Diencephalon (tissue), 1 donor: ENCODE measurements around the gene TRIM5. TPM values are rescaled to one million over a fixed set of nuclear protein-coding genes. Genes with fewer than 3 reads are reported as not detected.

Source experiments
- total RNA-seq: library from RNA; depleted of rRNA; stranded (reverse); fragments of >200 nt; gene quantifications from one replicate; pipeline ENCODE4 v1.2.3, GENCODE V29; 2014

TRIM5 gene, protein sequence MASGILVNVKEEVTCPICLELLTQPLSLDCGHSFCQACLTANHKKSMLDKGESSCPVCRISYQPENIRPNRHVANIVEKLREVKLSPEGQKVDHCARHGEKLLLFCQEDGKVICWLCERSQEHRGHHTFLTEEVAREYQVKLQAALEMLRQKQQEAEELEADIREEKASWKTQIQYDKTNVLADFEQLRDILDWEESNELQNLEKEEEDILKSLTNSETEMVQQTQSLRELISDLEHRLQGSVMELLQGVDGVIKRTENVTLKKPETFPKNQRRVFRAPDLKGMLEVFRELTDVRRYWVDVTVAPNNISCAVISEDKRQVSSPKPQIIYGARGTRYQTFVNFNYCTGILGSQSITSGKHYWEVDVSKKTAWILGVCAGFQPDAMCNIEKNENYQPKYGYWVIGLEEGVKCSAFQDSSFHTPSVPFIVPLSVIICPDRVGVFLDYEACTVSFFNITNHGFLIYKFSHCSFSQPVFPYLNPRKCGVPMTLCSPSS
- total RNA-seq: 7.6 TPM

GRCh38 chr11:5684646-5685362, at the start of gene TRIM5:
Gene TRIM5, minus strand, starts transcription at chr11:5685074. Its CDS starts 4,897 bp downstream, at chr11:5680177.

DNA sequence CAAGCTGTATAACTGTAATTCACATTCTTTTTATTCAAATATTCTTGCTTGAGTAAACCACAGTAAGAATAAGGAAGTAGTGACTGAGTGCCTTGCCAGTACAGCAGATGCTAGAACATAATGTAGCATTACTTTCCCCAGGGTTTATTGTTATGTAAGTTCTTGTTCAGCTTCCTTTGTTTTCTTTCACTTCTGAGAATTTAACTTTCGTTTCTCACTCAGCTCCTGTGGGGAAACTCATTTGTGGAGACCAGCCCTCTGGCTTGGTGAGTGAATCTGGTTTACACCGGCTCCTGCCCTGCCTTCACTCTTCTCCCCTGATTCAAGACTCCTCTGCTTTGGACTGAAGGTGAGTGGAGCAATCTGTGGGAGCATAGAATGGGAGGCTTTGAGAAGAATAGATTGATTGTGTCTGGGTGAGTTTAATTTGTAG, 4.7 kb upstream of the TRIM5 start, which contains the start of gene TRIM22:
TRIM22 (plus strand) TSS at position 240 of the 433 bp plus-strand sequence. CDS start 6,443 bp downstream, outside the sequence.

DNA sequence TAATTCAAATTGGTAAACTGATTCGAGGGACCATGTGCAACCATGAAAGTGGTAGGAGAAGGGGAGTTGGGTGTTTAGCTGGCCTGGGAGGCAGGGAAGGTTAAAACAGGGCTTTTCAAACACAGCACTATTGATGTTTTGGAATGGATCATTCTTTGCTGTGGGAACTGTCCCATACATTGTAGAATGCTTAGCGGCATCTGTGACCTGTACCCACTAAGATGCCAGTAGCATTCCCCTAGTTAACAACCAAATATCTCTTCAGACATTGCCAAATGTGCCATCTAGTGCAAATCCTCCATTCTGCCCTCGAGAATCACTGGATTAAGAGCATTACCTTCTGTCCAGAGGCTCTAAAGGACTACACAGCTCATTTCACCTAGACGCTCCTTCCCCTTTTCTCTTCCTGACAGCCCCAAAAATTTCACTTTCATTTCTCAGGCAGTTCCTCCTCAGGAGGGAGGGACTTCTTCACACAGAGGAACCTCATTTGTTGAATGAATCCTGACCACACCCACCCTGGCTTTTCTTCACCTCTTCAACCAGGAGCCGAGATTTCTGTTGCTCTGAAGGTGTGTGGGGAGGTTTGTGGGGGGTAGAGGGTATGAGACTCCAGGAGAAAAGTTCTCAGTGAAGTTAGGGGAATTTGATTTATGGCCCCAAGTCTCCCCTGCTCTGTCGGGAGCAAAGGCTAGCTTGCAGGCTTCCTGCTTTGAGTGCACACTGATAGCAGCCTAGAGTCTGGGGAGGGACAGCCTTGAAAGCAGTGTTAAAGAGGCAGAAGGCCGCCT, 60.2 kb downstream of the TRIM5 start, which contains the start of gene TRIM34:
TRIM34 (plus strand) TSS at position 513 of the 791 bp plus-strand sequence. CDS start 7,331 bp downstream, outside the sequence.

Other genes starting within 250 kb of the TRIM5 start
- gene OR51I1, start 243.6 kb downstream of the TRIM5 start, total RNA-seq: not detected
- gene OR51I2, start 235.8 kb downstream of the TRIM5 start, total RNA-seq: not detected
- gene OR52D1, start 196.4 kb downstream of the TRIM5 start, total RNA-seq: not detected
- gene UBQLN3, start 175.1 kb downstream of the TRIM5 start, total RNA-seq: 0.46 TPM
- gene UBQLNL, start 168.4 kb downstream of the TRIM5 start, total RNA-seq: 0.46 TPM
- 0.69 TPM for gene OR52H1, start 136.5 kb downstream of the TRIM5 start, total RNA-seq
- gene OR52B6, start 104.2 kb downstream of the TRIM5 start, total RNA-seq: not detected
- 1.2 TPM for gene TRIM6, start 88.4 kb downstream of the TRIM5 start, total RNA-seq
- 2.3 TPM for gene TRIM34, start 60.1 kb downstream of the TRIM5 start, total RNA-seq
- 6.0 TPM for gene TRIM22, start 4.7 kb upstream of the TRIM5 start, total RNA-seq
- not detected for gene OR56B1, start 51.4 kb upstream of the TRIM5 start, total RNA-seq
- gene OR52N4, start 69.2 kb upstream of the TRIM5 start, total RNA-seq: not detected
- gene OR52N5, start 98.3 kb upstream of the TRIM5 start, total RNA-seq: not detected
- gene OR52N1, start 106.2 kb upstream of the TRIM5 start, total RNA-seq: not detected
- gene OR52N2, start 123.8 kb upstream of the TRIM5 start, total RNA-seq: not detected
- gene OR52E6, start 156.8 kb upstream of the TRIM5 start, total RNA-seq: not detected
- gene OR52E8, start 172.6 kb upstream of the TRIM5 start, total RNA-seq: not detected
- gene OR52E4, start 195.6 kb upstream of the TRIM5 start, total RNA-seq: not detected
- gene OR52E5, start 208.1 kb upstream of the TRIM5 start, total RNA-seq: not detected